Stimulated activated CD4-positive, alpha-beta T cell treated with anti-CD3 and anti-CD28 coated beads, TNF-alpha, amount 100 ng/mL, for 1 hour (primary cell): ENCODE measurements around the gene TM7SF3.
A peak's percentile ranks its signal among the peaks of the same experiment; 100 is the strongest.
"Not testable (repeated sequence)": the region's sequence is repeated elsewhere in the genome, so short reads cannot be mapped to it uniquely, and the experiment has no call there.

Experiments
- DNase-seq, 3 donors: peaks; one replicate each; pipeline ENCODE4 v3.0.0-alpha.2; 2020; ENCODE audit warnings: low read depth in 3 of 3, low spot score in 1 of 3

TM7SF3 gene, protein sequence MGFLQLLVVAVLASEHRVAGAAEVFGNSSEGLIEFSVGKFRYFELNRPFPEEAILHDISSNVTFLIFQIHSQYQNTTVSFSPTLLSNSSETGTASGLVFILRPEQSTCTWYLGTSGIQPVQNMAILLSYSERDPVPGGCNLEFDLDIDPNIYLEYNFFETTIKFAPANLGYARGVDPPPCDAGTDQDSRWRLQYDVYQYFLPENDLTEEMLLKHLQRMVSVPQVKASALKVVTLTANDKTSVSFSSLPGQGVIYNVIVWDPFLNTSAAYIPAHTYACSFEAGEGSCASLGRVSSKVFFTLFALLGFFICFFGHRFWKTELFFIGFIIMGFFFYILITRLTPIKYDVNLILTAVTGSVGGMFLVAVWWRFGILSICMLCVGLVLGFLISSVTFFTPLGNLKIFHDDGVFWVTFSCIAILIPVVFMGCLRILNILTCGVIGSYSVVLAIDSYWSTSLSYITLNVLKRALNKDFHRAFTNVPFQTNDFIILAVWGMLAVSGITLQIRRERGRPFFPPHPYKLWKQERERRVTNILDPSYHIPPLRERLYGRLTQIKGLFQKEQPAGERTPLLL

DNA sequence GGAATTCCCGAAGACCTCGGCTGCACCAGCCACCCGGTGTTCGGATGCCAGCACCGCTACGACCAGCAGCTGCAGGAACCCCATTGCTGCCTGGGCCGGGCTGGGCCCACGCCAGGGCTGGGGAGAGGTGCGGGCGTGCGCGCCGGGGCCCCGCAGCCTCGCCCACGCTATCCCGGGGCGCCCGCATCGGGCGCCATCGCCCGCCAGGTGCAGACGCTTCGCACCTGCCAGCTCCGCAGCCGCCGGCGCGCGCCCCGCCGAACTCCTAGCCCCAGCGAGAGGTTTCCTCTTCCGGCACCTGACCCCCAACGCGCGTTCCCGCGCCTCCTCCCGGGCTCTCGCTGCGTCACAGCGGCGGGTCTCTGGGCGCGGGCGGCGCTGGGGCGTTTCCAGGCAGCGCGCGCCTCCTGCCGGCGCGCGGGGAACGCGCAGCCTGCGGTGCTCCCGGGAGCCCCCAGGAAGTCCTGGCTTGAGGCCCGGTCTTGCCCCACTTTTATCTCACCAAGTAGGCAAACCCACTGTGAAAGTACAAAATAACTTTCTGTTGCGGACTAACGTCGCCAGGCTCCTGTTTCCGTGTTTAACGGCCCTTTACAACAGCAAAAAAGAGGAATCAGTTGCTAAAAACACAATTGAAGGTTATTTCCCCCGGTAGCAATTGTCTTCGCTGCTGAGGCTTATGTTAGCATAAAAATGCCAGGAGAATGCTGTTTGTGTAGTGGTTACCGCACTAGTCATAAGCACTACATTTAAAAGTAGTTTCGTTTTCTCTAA, at the start of gene TM7SF3:
TSS of gene TM7SF3 (minus strand) at position 300 of the 774 bp plus-strand sequence. CDS start at position 84, 216 bp downstream.
- peak; percentile 84 to 91 (median 88) for DNase-seq

GRCh38 chr12:27063250-27063851, 49.2 kb upstream of the TM7SF3 start:
- no peak for DNase-seq

DNA sequence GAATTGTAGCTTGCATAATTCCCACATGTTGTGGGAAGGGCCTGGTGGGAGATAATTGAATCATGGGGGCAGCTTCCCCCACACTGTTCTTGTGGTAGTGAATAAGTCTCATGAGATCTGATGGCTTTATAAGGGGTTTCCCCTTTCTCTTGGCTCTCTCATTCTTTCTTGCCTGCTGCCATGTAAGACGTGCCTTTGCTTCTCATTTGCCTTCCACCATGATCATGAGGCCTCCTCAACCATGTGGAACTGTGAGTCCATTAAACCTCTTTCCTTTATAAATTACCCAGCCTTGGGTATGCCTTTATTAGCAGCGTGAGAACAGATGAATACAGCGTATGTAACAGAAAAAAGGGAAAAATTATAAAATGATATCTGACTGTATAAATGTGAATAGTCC, 47.1 kb upstream of the TM7SF3 start:
- no peak for DNase-seq

DNA sequence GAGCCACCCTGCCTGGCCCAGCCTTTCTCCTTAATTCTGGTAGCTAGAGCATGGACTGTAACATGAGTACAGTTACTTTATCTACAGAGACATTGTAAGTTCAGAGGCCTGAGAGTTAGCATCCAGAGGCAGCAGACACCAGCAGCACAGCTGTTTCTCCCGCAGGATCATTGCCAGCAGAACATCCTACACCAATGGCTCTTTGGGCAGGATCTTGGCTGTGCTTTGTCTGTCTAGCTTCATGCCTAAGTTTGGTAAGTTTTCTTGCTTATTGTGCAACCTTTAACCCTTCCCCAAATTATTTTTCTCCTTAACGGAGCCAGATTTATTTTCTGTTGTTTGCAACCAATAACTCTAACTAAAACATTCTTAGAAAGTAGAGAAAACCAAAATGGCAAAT, 46.6 kb upstream of the TM7SF3 start:
- no peak for DNase-seq

GRCh38 chr12:27057543-27057942, 43.4 kb upstream of the TM7SF3 start:
- no peak for DNase-seq

DNA sequence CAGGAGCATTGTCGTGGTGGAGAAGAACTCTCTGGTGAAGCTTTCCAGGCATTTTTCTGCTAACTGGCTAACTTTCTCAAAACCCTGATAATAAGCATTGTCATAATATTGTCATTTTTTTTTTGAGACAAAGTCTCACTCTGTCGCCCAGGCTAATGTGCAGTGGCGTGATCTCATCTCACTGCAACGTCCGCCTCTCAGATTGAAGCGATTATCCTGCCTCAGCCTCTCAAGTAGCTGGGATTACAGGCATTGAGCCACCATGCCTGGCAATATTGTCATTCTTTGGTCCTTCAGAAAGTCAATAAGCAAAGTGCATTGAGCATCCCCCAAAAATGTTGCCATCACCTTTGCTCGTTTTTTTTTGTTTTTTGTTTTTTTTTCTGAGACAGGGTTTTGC, 41.8 kb upstream of the TM7SF3 start:
- DNase-seq = no peak

GRCh38 chr12:27052742-27053141, 38.6 kb upstream of the TM7SF3 start:
- DNase-seq = no peak

- no peak for DNase-seq
These were observed 38.0 kb upstream of the TM7SF3 start for GRCh38 chr12:27052176-27052575.

GRCh38 chr12:27048822-27049752, 34.9 kb upstream of the TM7SF3 start:
- DNase-seq = no peak

- DNase-seq = not testable (repeated sequence)
These were observed 27.8 kb upstream of the TM7SF3 start for GRCh38 chr12:27042018-27042417.

DNA sequence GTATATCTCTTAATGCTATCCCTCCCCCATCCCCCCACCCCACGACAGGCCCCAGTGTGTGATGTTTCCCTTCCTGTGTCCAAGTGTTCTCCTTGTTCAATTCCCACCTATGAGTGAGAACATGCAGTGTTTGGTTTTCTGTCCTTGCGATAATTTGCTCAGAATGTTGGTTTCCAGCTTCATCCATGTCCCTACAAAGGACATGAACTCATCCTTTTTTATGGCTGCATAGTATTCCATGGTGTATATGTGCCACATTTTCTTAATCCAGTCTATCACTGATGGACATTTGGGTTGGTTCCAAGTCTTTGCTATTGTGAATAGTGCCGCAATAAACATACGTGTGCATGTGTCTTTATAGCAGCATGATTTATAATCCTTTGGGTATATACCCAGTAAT, 26.5 kb upstream of the TM7SF3 start:
- not testable (repeated sequence) for DNase-seq

- DNase-seq = no peak
These were observed 20.6 kb upstream of the TM7SF3 start for GRCh38 chr12:27034607-27035293.

- no peak for DNase-seq
These were observed 18.5 kb upstream of the TM7SF3 start for GRCh38 chr12:27032679-27033078.

DNA sequence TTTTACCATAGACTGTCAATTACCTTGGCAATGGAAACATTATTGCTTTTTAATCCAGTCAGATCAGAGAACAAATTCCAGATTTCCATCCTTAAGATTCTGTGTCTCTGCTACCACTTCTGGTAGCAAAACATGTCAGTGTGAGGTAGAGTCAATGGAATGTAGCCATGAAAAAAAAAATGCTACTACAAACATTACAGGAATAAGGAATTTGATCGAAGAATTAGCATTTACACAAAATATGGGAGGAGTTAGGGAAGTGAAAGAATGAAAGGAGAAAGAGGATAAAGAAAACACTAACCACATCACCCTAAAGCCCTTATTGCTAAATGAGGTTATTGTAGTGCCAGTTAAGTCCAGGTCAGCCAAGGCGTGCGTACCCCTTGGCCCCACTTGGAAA, 17.3 kb upstream of the TM7SF3 start:
- no peak for DNase-seq

GRCh38 chr12:27026257-27026656, 12.1 kb upstream of the TM7SF3 start:
- no peak for DNase-seq

GRCh38 chr12:27025116-27025515, 10.9 kb upstream of the TM7SF3 start:
- DNase-seq = no peak

GRCh38 chr12:27024291-27024690, 10.1 kb upstream of the TM7SF3 start:
- no peak for DNase-seq

- DNase-seq = no peak
These were observed 6.6 kb upstream of the TM7SF3 start for GRCh38 chr12:27020761-27021160.

- DNase-seq = no peak
These were observed 3.9 kb upstream of the TM7SF3 start for GRCh38 chr12:27018037-27018436.
